ENCODE data around the gene BATF.

- TF ChIP-seq CEBPB (IDR thresholded peaks at IDR 0.05) (no peak), RAD21 (IDR thresholded peaks at IDR 0.05; ENCODE audit: low read depth) (no peak), EP300 (IDR thresholded peaks at IDR 0.05; ENCODE audit: borderline replicate concordance) (no peak), CREB1 (IDR thresholded peaks at IDR 0.05; ENCODE audit: low read depth) (no peak), TEAD4 (IDR thresholded peaks at IDR 0.05) (no peak), USF1 (IDR thresholded peaks at IDR 0.05) (no peak), TAF1 (IDR thresholded peaks at IDR 0.05; ENCODE audit: low read depth) (no peak), REST (IDR thresholded peaks at IDR 0.05; ENCODE audit: low read depth) (no peak), YY1 (IDR thresholded peaks at IDR 0.05; ENCODE audit: low read depth) (no peak)
Observed at GRCh38 chr14:75521415-75522199, 662 bp upstream of the BATF start.

All from Ishikawa (cell line).